Fibroblast of skin of back (primary cell): ENCODE measurements around the gene CKAP2L. TPM values are rescaled to one million over a fixed set of nuclear protein-coding genes. Genes with fewer than 3 reads are reported as not detected.

ENCODE experiments used
- DNase-seq: peaks from one replicate; pipeline ENCODE4 v3.0.0-alpha.2; 2013
- polyA plus RNA-seq, 2 experiments: library from polyadenylated mRNA; unstranded; fragments of 120-200 nt; gene quantifications; one replicate each; pipeline ENCODE4 v1.2.1, GENCODE V29; 2013; ENCODE audit not compliant: insufficient read length in 2 of 2

CKAP2L gene
- 40.3 TPM for polyA plus RNA-seq (2013, experiment 1 of 2; ENCODE audit: insufficient read length)
- polyA plus RNA-seq (2013, experiment 2 of 2; ENCODE audit: insufficient read length), result 5.9 TPM

GRCh38 chr2:112764071-112765044 lies at the start of gene CKAP2L:
CKAP2L (minus strand) TSS chr2:112764609; CDS start chr2:112764598, 11 bp downstream.
- peak; percentile 99 for DNase-seq

- no peak for DNase-seq
Measured at GRCh38 chr2:112813280-112813966, 49.0 kb upstream of the CKAP2L start.

- peak; percentile 92 for DNase-seq
Measured at GRCh38 chr2:112812318-112813267, 48.2 kb upstream of the CKAP2L start.

- DNase-seq, result peak; percentile 94
Measured at GRCh38 chr2:112811841-112812306, 47.5 kb upstream of the CKAP2L start.

GRCh38 chr2:112811276-112811831 lies 46.9 kb upstream of the CKAP2L start:
- no peak for DNase-seq

GRCh38 chr2:112809112-112809511 lies 44.7 kb upstream of the CKAP2L start:
- DNase-seq, result no peak

- no peak for DNase-seq
Measured at GRCh38 chr2:112807233-112807807, 42.9 kb upstream of the CKAP2L start.

- no peak for DNase-seq
Measured at GRCh38 chr2:112805542-112805941, 41.1 kb upstream of the CKAP2L start.

GRCh38 chr2:112803691-112804521 lies 39.5 kb upstream of the CKAP2L start:
- peak; percentile 98 for DNase-seq

- DNase-seq, result no peak
Measured at GRCh38 chr2:112800881-112801583, 36.6 kb upstream of the CKAP2L start.

- DNase-seq, result no peak
Measured at GRCh38 chr2:112798979-112799975, 34.9 kb upstream of the CKAP2L start.

- DNase-seq, result no peak
Measured at GRCh38 chr2:112796486-112796885, 32.1 kb upstream of the CKAP2L start.

GRCh38 chr2:112795774-112796173 lies 31.4 kb upstream of the CKAP2L start:
- no peak for DNase-seq

GRCh38 chr2:112794841-112795240 lies 30.4 kb upstream of the CKAP2L start:
- DNase-seq, result no peak

- DNase-seq, result peak; percentile 67
Measured at GRCh38 chr2:112794131-112794733, 29.8 kb upstream of the CKAP2L start.

GRCh38 chr2:112793449-112793978 lies 29.1 kb upstream of the CKAP2L start:
- peak; percentile 40 for DNase-seq

- no peak for DNase-seq
Measured at GRCh38 chr2:112792419-112792818, 28.0 kb upstream of the CKAP2L start.
